Spleen (tissue), 11 donors: ENCODE data around the gene SMARCA2. TPM values are rescaled to one million over a fixed set of nuclear protein-coding genes. Genes with fewer than 3 reads are reported as not detected.

ENCODE experiments used
- DNase-seq: peaks from one replicate; pipeline ENCODE4 v3.0.0-alpha.2; 2020
- H3K27ac ChIP-seq, 8 donors: fragments of 200-600 bp; sonication (generic) in 7 of 8; 1 replicate in 4 of 8; 2 replicates in 4 of 8; pipeline versions ENCODE4 v1.5.0 to v1.8.0; 2016 to 2021; ENCODE audit warnings: inconsistent platforms in 4 of 8, mild to moderate bottlenecking in 4 of 8, moderate library complexity in 1 of 8
- H3K27me3 ChIP-seq, 7 donors: fragments of 200-600 bp; sonication (generic) in 6 of 7; replicated peaks in 1 of 7; 1 replicate in 4 of 7; 2 replicates in 3 of 7; pipeline versions ENCODE4 v1.5.0 to v1.8.0; 2016 to 2021; ENCODE audit warnings: inconsistent platforms in 3 of 7, mild to moderate bottlenecking in 1 of 7
- H3K36me3 ChIP-seq, 6 donors: fragments of 200-600 bp; sonication (generic) in 5 of 6; 1 replicate in 4 of 6; 2 replicates in 2 of 6; pipeline versions ENCODE4 v1.5.0 to v1.8.0; 2016 to 2021; ENCODE audit warnings: inconsistent platforms in 2 of 6
- H3K4me1 ChIP-seq, 6 donors: fragments of 200-600 bp; sonication (generic) in 5 of 6; 1 replicate in 3 of 6; 2 replicates in 3 of 6; pipeline versions ENCODE4 v1.5.0 to v1.8.0; 2016 to 2021; ENCODE audit warnings: inconsistent platforms in 3 of 6
- H3K4me3 ChIP-seq, 8 donors: fragments of 200-600 bp; sonication (generic) in 7 of 8; 1 replicate in 4 of 8; 2 replicates in 4 of 8; pipeline versions ENCODE4 v1.5.0 to v1.8.0; 2016 to 2021; ENCODE audit warnings: inconsistent platforms in 4 of 8, mild to moderate bottlenecking in 4 of 8, moderate library complexity in 2 of 8
- H3K9me3 ChIP-seq, 8 donors: fragments of 200-600 bp; sonication (generic) in 7 of 8; 1 replicate in 4 of 8; 2 replicates in 4 of 8; pipeline versions ENCODE4 v1.5.0 to v1.8.0; 2016 to 2021; ENCODE audit warnings: inconsistent platforms in 4 of 8
- CTCF ChIP-seq, 11 experiments: fragments of 200-600 bp in 7 of 11; fragments of 450-650 bp in 4 of 11; sonication (generic) in 4 of 11; IDR thresholded peaks in 8 of 11; conservative IDR thresholded peaks in 3 of 11; 1 replicate in 7 of 11; 2 replicates in 4 of 11; pipeline versions ENCODE4 v1.4.0 to v1.8.0; 2016 to 2021; ENCODE audit warnings: antibody characterized with exemption in 11 of 11, inconsistent platforms in 4 of 11, mild to moderate bottlenecking in 1 of 11
- POLR2A ChIP-seq, 3 donors: fragments of 450-650 bp; IDR thresholded peaks; one replicate each; pipeline ENCODE4 v1.5.1; 2017; ENCODE audit warnings: antibody characterized with exemption in 3 of 3, mild to moderate bottlenecking in 1 of 3
- POLR2AphosphoS5 ChIP-seq, 3 donors: sonication (generic); formaldehyde crosslinking; IDR thresholded peaks; one replicate each; pipeline ENCODE4 v1.5.1; 2017; ENCODE audit warnings: antibody characterized with exemption in 3 of 3
- WGBS, 5 donors: extraction: QIAGEN DNeasy Blood & Tissue Kit in 3 of 5; methylation state at CpG; one replicate each; pipeline versions ENCODE4 v1.1.5 to v1.1.7; 2013 to 2018; 5-methylcytosine and 5-hydroxymethylcytosine counted together
- intact Hi-C: fragments of 100-400 bp; cut with DNase I; formaldehyde crosslinking; loops from one replicate; pipeline ENCODE4 v1.15.0; 2023; ENCODE audit warnings: low total_unique reads
- polyA plus RNA-seq, 3 donors: library from polyadenylated mRNA; stranded (reverse); fragments of 200-250 nt; gene quantifications; one replicate each; pipeline ENCODE4 v1.2.1, GENCODE V29; 2013
- total RNA-seq, 7 donors: library from RNA; depleted of rRNA in 3 of 7; stranded (reverse); fragments of >200 nt in 3 of 7; fragmentation: NEBNext Ultra II Directional in 4 of 7; extraction: Animal tissue kit (Norgen Biotek cat#: 25700) in 4 of 7; gene quantifications; one replicate each; pipeline versions ENCODE4 v1.1.0 to v1.2.1, GENCODE V29; 2016 to 2021
- donor health status: healthy with polysubstance abuse.
- donor health status: DM: no; HTN: no; CAD: no; lungs with moderate emphysema.
- donor health status: DM: no; HTN: no; CAD: no.
- donor health status: Bipolar disorder and iron deficiency.
- donor health status: healthy.
- donor health status: DM: no; HTN: no; CAD: no.
- donor health status: DM: yes; HTN: yes; CAD: no.

The SMARCA2 gene
- total and polyA plus RNA-seq, 10 donors = 41.9 to 252 (median 186) TPM

DNA sequence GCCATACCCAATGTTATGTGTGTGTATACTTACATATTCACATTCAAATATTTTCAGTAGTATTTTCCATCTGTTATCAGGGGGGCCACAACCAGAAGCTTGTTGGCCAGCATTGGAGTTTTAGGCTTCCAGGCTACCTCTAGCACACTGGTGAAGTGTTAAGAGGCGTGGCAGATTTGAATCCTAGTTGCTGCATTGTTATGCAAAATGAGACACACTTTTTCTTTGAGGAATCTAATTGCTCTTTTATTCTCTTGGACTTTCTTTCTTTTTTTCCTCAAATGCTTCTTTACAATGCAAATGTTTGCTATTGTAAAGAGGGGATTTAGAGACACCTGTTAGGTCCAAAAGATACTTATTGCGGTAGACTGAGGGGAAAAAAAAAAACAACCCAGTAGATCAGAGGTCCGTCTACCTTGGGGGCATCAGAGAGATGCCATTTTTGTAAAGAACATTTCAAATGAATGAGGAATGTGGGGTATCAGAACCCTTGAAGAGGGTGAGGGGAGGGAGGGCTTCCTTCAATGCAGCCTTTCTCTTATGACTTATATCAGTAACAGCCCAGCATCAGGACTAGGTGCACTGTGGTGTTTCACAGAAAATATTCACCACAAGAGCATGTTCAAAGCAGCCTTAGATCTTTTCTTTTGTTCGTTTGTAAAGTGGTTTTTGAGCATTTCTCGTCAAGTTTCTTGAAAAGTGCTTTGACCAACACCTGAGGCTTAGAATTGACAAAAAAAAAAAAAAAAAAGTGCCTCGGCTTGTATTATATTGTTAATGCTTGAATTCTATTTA, 3.8 kb downstream of the SMARCA2 start:
- 19 to 24% (median 21%) methylated on average over 6 of the region's 6 CpGs for WGBS, 5 donors
- Histone ChIP-seq H3K27ac (peak overlapping the region; percentile 93 to 99 (median 98)), H3K9me3 (no peaks in the 10 kb centered on the region), H3K27me3 (no peaks in the 10 kb centered on the region), H3K4me3 (peak overlapping the region in 7 of 8 donors; percentile 71 to 92 (median 81)), H3K4me1 (peaks cover 40 to 68% (median 64%) of the 10 kb centered on the region in 6 donors), H3K36me3 (no peaks in the 10 kb centered on the region)
- TF ChIP-seq POLR2A (IDR thresholded peaks at IDR 0.05) (no peak), CTCF (IDR thresholded peaks at IDR 0.05 in 8 of 11, conservative IDR thresholded peaks at IDR 0.05 in 3 of 11) (no peak), POLR2AphosphoS5 (IDR thresholded peaks at IDR 0.05) (no peak)
- DNase-seq = no peak
- intact Hi-C loops = no loop called here

DNA sequence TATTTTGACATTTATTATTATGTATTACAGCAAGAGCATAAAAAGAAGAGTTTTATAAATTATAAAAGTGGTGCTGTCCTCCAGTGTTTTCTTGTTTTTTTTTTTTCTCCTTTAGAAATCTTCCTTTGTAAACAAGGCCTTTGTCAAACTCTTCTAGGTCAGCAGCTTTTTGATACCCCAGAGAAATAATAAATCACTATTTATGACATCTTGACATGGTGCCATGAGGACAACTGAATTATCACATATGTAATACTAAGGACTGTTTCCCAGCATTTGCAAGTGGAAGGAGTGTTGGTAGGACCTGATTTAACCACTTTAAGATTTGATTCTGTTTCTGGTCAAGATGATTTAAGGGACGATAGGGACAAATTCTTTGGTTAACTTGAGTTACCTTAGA, 4.6 kb downstream of the SMARCA2 start:
- H3K27ac ChIP-seq = peak overlapping the region in 5 of 8 donors; percentile 7 to 99 (median 98)
- peaks cover 47 to 69% (median 67%) of the 10 kb centered on the region in 6 donors for H3K4me1 ChIP-seq
- no peaks in the 10 kb centered on the region for H3K27me3 ChIP-seq
- H3K9me3 ChIP-seq = no peaks in the 10 kb centered on the region
- intact Hi-C loops = no loop called here
- H3K36me3 ChIP-seq = no peaks in the 10 kb centered on the region
- TF ChIP-seq CTCF (IDR thresholded peaks at IDR 0.05 in 8 of 11, conservative IDR thresholded peaks at IDR 0.05 in 3 of 11) (no peak), POLR2A (IDR thresholded peaks at IDR 0.05) (no peak), POLR2AphosphoS5 (IDR thresholded peaks at IDR 0.05) (no peak)
- no peak for DNase-seq
- 49 to 65% (median 53%) methylated on average over 1 of the region's 1 CpG for WGBS, 5 donors
- no peak overlapping the region for H3K4me3 ChIP-seq

DNA sequence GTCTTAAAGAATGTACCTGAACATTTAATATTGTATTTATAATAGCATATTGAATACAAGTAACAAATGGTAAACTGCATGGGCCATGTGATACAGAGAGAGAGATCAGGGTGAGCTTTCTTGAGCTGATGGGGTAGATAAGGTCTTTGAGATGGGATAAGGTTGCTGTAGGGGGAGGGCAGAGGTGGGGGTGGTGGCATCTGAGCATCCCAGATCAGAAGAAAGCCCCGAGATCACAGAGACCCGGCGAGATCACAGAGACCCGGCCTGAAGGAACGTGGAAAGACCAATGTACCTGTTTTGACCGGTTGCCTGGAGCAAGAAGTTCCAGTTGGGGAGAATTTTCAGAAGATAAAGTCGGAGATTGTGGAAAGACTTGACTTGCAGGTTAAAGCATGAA, 6.6 kb downstream of the SMARCA2 start:
- H3K9me3 ChIP-seq = no peaks in the 10 kb centered on the region
- H3K4me1 ChIP-seq = peaks cover 65 to 89% (median 88%) of the 10 kb centered on the region in 6 donors
- H3K36me3 ChIP-seq = no peaks in the 10 kb centered on the region
- WGBS, 5 donors = 57 to 73% (median 67%) methylated on average over 7 of the region's 7 CpGs
- DNase-seq = no peak
- H3K4me3 ChIP-seq = no peak overlapping the region
- no peaks in the 10 kb centered on the region for H3K27me3 ChIP-seq
- TF ChIP-seq POLR2AphosphoS5 (IDR thresholded peaks at IDR 0.05) = no peak
- TF ChIP-seq POLR2A (IDR thresholded peaks at IDR 0.05) = no peak
- no peak for TF ChIP-seq CTCF (IDR thresholded peaks at IDR 0.05 in 8 of 11, conservative IDR thresholded peaks at IDR 0.05 in 3 of 11)
- intact Hi-C loops = no loop called here
- peak overlapping the region in 6 of 8 donors; percentile 21 to 72 (median 54) for H3K27ac ChIP-seq

DNA sequence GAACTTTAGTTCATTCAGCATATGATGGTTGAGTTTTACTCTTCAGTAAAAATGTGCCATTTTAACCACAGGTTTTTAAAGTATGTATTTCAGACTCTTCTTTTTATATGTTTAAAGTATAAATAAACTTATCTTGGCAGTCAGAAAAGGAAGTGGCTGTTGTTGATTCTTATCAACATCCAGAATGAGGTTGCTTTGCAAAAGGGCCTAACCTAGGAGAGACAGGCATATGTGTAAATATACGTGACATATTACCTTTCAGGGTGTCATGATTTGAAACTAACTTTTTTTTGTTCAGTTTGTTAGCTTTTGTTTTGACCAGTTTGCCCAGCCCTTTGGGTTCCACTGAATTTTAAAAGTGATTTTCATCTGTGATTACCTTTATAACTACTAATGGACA, 7.4 kb downstream of the SMARCA2 start:
- intact Hi-C loops = no loop called here
- Histone ChIP-seq H3K4me1 (peaks cover 68 to 97% (median 96%) of the 10 kb centered on the region in 6 donors), H3K9me3 (no peaks in the 10 kb centered on the region), H3K36me3 (no peaks in the 10 kb centered on the region), H3K27me3 (no peaks in the 10 kb centered on the region), H3K27ac (peak overlapping the region in 7 of 8 donors; percentile 34 to 72 (median 55)), H3K4me3 (peak overlapping the region in 1 of 8 donors; percentile 1)
- TF ChIP-seq POLR2A (IDR thresholded peaks at IDR 0.05) (no peak), CTCF (IDR thresholded peaks at IDR 0.05 in 8 of 11, conservative IDR thresholded peaks at IDR 0.05 in 3 of 11) (no peak), POLR2AphosphoS5 (IDR thresholded peaks at IDR 0.05) (no peak)
- 12 to 36% (median 23%) methylated on average over 1 of the region's 1 CpG for WGBS, 5 donors
- no peak for DNase-seq
